ENCODE data around the gene LAG3.

DNA sequence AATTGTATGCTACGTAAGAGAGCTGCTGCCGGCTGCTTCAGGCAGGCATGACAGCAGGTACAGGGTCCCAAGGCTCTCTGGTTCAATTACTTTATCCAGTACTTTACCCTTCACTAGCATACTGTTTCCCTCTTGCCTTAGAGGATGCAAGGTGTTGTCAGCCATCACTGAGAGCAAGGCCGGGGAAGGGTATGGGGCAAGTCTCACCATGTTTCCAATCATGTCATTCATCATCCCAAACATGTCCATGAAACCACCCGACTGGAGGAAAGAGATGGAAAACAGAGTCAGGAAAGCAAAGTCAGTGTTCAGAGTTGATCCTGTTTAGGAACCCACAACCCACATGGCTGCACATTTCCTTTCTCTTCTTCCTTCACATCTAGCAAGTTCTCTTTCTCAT, 21.8 kb upstream of the LAG3 start:
- TF ChIP-seq CTCF (IDR thresholded peaks at IDR 0.05; ENCODE audit: insufficient read depth, low read length, poor library complexity, severe bottlenecking) (no peak), EZH2phosphoT487 (conservative IDR thresholded peaks at IDR 0.05; ENCODE audit: low read length) (no peak)
